ENCODE data around the gene FYCO1. TPM values are rescaled to one million over a fixed set of nuclear protein-coding genes. Genes with fewer than 3 reads are reported as not detected.

FYCO1 gene
- total RNA-seq, 6 experiments from 2014 or later = 20.8 to 30.7 (median 27.2) TPM

DNA sequence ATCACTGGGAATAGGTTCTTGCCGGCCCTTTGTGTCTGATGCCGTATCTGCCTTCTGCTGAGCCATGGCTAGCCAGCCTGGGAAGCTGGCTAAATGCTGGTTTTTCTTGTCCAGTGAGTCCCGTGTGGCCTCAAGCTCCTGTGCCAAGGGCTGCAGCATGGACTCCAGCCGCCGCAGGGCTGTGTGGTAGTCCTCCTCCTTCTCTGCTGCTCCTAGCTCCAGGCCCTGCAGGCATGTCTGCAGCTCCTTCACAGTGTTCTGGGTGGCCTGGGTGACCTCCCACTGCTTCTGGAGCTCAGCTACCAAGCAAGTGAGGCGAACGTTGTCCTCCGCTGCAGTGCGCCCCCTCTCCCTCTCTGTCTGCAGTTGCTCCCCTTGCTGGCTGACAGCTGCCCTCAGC, 27.5 kb downstream of the FYCO1 start:
- peaks cover 4% of the 10 kb centered on the region for H3K27me3 Mint-ChIP-seq (ENCODE audit: insufficient read depth)
- no peak overlapping the region for H3K27ac Mint-ChIP-seq
- peaks cover 34% of the 10 kb centered on the region for H3K4me1 Mint-ChIP-seq (ENCODE audit: low read depth)
- TF ChIP-seq, protein P1, sequence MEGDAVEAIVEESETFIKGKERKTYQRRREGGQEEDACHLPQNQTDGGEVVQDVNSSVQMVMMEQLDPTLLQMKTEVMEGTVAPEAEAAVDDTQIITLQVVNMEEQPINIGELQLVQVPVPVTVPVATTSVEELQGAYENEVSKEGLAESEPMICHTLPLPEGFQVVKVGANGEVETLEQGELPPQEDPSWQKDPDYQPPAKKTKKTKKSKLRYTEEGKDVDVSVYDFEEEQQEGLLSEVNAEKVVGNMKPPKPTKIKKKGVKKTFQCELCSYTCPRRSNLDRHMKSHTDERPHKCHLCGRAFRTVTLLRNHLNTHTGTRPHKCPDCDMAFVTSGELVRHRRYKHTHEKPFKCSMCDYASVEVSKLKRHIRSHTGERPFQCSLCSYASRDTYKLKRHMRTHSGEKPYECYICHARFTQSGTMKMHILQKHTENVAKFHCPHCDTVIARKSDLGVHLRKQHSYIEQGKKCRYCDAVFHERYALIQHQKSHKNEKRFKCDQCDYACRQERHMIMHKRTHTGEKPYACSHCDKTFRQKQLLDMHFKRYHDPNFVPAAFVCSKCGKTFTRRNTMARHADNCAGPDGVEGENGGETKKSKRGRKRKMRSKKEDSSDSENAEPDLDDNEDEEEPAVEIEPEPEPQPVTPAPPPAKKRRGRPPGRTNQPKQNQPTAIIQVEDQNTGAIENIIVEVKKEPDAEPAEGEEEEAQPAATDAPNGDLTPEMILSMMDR (IDR thresholded peaks at IDR 0.05) = no peak
- H3K36me3 Mint-ChIP-seq (ENCODE audit: low read depth) = peaks cover 40% of the 10 kb centered on the region
- no peak overlapping the region for H3K4me3 Mint-ChIP-seq
- no peak for DNase-seq
- no peaks in the 10 kb centered on the region for H3K9me3 Mint-ChIP-seq

DNA sequence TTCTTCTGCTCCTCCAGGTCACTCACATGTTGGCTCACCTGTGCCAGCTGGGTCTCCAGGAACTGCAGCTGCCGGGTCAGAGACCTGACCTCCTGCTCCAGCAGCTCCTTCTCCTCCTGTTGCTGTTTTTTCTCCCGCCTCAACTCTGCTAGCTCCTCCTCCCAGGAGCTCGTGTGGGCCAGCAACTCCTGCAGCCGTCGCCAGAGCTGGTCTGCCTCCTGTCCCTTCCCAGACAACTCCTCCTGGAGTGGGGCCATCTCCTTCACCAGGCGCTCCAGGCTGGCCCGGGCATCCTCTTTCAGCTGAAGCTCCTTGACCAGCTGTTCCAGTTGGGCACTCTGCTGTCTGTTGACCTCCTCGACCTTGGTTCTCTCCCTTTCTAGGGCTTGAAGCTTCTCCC, 27.9 kb downstream of the FYCO1 start:
- no peak overlapping the region for H3K4me3 Mint-ChIP-seq
- TF ChIP-seq, protein P1 (IDR thresholded peaks at IDR 0.05) = no peak
- peaks cover 30% of the 10 kb centered on the region for H3K4me1 Mint-ChIP-seq (ENCODE audit: low read depth)
- no peak for DNase-seq
- H3K36me3 Mint-ChIP-seq (ENCODE audit: low read depth) = peaks cover 42% of the 10 kb centered on the region
- H3K9me3 Mint-ChIP-seq = no peaks in the 10 kb centered on the region
- H3K27me3 Mint-ChIP-seq (ENCODE audit: insufficient read depth) = peaks cover 4% of the 10 kb centered on the region
- no peak overlapping the region for H3K27ac Mint-ChIP-seq

DNA sequence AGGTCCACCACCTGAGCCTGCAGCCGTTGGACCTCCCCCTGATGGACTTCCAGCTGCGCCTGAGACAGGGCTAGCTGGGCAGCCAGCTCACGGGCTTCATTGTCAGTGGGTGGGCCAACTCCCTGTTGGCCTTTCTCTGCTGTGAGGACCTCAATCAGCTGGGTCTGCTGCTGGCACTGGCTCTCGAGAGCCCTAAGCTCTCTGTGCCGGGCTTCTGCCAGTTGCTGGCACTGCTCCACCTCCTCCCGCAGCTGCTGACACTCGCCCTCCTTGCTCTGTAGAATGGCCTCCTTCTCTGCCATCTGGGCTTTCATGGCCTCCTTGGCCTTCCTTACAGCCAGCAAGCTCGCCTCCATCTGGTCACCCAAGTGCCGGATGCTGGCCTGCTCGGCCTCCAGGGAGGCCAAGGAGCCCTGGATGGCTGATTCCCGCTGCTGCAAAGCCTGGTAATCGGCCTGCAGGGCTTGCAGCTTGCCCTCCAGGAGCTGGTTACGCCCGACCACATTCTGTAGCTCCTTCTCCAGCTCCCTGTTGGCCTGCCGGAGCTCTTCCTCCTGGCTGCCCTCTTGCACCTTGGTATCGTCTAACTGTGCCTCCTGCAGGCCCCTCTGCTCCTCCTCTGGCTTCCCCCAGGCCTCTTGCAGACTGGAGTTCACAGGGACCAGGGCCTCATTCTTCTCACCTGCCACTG, 28.5 kb downstream of the FYCO1 start:
- Mint-ChIP-seq H3K27me3 (ENCODE audit: insufficient read depth) (peaks cover 4% of the 10 kb centered on the region), H3K36me3 (ENCODE audit: low read depth) (peaks cover 42% of the 10 kb centered on the region)
- no peak for DNase-seq

DNA sequence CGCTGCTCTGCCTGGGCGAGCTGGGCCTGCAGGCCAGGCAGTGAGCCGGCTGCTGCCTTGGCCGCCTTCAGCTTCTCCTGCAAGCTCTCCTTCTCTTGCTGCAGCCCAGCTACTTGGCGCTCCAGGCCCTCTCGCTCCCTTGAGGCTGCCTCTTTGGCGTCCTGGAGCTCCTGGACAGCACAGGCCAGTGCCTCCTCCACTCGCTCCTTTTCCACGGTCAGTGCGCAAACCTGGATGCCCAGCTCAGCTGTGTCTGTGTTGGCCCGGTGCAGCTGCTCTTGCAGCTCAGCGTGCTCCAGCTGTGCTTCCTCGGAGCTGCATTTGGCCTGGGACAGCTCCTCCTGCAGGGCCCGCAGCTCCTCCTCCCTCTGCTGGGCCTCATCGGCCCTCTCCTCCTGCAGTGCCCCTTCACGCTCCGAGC, 29.2 kb downstream of the FYCO1 start:
- peaks cover 16% of the 10 kb centered on the region for H3K4me1 Mint-ChIP-seq (ENCODE audit: low read depth)
- no peak overlapping the region for H3K4me3 Mint-ChIP-seq
- DNase-seq = no peak
- peaks cover 4% of the 10 kb centered on the region for H3K27me3 Mint-ChIP-seq (ENCODE audit: insufficient read depth)
- no peak overlapping the region for H3K27ac Mint-ChIP-seq
- H3K36me3 Mint-ChIP-seq (ENCODE audit: low read depth) = peaks cover 41% of the 10 kb centered on the region
- H3K9me3 Mint-ChIP-seq = no peaks in the 10 kb centered on the region
- TF ChIP-seq, protein P1 (IDR thresholded peaks at IDR 0.05) = no peak

More for the DNA sequence above, 28.5 kb downstream of the FYCO1 start:
- no peak overlapping the region for H3K27ac Mint-ChIP-seq
- TF ChIP-seq, protein P1 (IDR thresholded peaks at IDR 0.05) = no peak
- H3K4me3 Mint-ChIP-seq = no peak overlapping the region
- H3K4me1 Mint-ChIP-seq (ENCODE audit: low read depth) = peaks cover 23% of the 10 kb centered on the region
- no peaks in the 10 kb centered on the region for H3K9me3 Mint-ChIP-seq

DNA sequence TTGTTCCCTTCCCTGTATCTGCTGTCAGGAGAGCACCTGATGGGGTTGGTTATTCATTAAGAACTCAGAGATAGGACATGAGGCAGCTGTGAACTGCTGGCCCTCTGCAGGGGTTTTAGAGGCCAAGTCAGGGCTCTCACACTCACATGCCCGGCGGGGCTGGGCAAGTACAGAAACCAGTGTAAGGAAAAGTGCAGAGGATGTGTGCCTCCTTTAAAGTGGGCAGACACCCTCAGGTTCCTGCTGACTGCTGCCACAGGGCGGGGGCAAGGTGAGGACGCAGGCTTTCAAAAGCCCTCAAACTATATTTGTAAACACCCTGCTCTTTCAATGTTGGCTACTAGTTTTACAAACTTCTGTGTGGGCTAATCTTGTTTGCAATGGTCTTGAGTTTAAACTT, 30.0 kb downstream of the FYCO1 start:
- Mint-ChIP-seq H3K4me1 (ENCODE audit: low read depth) (peaks cover 14% of the 10 kb centered on the region), H3K4me3 (no peak overlapping the region), H3K27ac (no peak overlapping the region), H3K9me3 (no peaks in the 10 kb centered on the region), H3K36me3 (ENCODE audit: low read depth) (peaks cover 45% of the 10 kb centered on the region), H3K27me3 (ENCODE audit: insufficient read depth) (peaks cover 4% of the 10 kb centered on the region)
- TF ChIP-seq, protein P1 (IDR thresholded peaks at IDR 0.05) = no peak
- no peak for DNase-seq

Data from HFFc6 (cell line).